Measurements from ENCODE around the gene HINFP. TPM values are rescaled to one million over a fixed set of nuclear protein-coding genes. Genes with fewer than 3 reads are reported as not detected.

The HINFP gene
- total RNA-seq, 1 donor from 2014 or later, result 11.9 TPM

DNA sequence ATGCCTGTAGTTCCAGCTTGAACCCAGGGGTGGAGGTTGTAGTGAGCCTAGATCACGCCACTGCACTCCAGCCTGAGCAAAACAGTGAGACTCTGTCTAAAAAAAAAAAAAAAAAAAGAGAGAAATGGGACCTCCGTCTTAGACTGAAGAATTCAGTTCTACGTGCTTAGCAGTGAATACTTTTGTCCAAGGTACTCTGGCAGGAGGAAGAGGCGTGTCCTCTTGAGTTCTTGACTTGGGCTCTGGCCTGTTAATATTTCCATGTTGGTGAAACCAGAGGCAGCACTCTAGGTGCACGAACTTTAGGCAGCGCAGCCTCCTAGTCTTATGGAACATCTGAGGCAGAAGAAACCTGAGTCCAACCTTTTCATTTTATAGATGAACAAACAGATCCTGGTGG lies 34.3 kb upstream of the HINFP start:
- no peak overlapping the region for H3K4me3 ChIP-seq (ENCODE audit: low read depth, low read length)
- TF ChIP-seq, protein P1, sequence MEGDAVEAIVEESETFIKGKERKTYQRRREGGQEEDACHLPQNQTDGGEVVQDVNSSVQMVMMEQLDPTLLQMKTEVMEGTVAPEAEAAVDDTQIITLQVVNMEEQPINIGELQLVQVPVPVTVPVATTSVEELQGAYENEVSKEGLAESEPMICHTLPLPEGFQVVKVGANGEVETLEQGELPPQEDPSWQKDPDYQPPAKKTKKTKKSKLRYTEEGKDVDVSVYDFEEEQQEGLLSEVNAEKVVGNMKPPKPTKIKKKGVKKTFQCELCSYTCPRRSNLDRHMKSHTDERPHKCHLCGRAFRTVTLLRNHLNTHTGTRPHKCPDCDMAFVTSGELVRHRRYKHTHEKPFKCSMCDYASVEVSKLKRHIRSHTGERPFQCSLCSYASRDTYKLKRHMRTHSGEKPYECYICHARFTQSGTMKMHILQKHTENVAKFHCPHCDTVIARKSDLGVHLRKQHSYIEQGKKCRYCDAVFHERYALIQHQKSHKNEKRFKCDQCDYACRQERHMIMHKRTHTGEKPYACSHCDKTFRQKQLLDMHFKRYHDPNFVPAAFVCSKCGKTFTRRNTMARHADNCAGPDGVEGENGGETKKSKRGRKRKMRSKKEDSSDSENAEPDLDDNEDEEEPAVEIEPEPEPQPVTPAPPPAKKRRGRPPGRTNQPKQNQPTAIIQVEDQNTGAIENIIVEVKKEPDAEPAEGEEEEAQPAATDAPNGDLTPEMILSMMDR (conservative IDR thresholded peaks at IDR 0.05; ENCODE audit: low read depth, low read length), result no peak
- DNase-seq (ENCODE audit: low read depth), result no peak

DNA sequence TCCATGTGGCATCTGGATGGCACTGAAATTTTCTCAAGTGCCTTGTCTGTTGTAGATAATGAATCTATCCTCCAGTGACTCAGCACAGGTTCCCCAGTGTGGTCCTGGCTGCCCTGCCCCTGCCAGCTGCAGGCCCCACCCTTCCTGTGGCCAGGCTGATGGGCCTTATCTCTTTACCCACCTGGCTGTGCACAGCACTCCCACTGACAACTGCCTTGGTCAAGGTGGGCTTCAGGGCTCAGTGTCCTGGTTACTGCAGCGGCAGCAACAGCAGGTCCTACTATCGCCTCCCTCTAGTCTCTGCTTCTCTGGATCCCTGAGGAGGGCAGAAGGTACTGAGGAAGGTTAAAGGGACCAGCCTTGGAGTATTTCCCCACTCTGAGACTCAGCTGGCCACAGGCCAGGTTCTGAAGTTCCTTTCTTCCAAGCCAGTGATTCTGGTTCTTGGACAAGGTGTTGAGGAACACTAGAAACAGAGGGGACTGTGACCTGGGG lies 33.6 kb upstream of the HINFP start:
- TF ChIP-seq, protein P1 (conservative IDR thresholded peaks at IDR 0.05; ENCODE audit: low read depth, low read length), result no peak
- no peak overlapping the region for H3K4me3 ChIP-seq (ENCODE audit: low read depth, low read length)
- no peak for DNase-seq (ENCODE audit: low read depth)

DNA sequence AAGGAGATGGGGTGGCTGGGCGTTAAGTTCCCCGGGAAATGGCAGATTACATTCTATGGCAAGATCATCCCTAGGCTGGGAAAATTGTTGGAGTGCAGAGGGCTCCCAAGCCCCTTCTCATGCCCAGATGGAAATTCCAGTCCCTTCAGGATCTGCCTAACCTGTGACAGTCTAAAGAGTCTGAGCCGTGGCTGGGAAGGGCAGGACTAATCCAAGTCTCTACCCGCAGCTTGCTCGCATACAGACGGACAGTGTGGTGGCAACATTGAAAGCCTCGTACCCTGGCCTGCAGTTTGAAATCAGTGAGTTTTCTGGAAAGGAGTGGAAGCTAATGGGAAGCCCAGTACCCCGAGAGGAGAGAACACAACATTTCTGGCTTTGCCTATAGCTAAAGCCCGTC lies 33.0 kb upstream of the HINFP start:
- DNase-seq (ENCODE audit: low read depth), result no peak
- TF ChIP-seq, protein P1 (conservative IDR thresholded peaks at IDR 0.05; ENCODE audit: low read depth, low read length), result no peak
- H3K4me3 ChIP-seq (ENCODE audit: low read depth, low read length), result no peak overlapping the region

DNA sequence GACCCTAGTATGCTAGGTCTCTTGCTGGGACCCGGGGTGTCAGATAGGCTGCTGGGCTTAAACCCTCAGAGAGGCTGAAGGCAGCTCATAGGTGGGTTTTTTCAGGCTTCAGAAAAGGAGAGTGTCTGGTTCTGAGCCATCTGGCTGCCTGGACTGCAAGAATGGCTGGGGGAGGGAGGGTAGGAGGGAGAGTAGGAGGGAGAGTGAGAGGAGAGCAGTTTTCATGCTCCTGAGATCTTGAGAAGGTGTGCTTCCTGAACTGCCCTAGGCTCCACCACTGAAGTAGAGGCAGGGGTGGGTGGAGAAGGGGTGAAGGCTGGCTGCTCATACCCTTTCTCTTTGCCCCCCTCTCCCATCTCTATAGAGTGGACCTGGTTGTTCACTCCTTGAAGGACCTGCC lies 32.1 kb upstream of the HINFP start:
- TF ChIP-seq, protein P1 (conservative IDR thresholded peaks at IDR 0.05; ENCODE audit: low read depth, low read length), result no peak
- DNase-seq (ENCODE audit: low read depth), result no peak

DNA sequence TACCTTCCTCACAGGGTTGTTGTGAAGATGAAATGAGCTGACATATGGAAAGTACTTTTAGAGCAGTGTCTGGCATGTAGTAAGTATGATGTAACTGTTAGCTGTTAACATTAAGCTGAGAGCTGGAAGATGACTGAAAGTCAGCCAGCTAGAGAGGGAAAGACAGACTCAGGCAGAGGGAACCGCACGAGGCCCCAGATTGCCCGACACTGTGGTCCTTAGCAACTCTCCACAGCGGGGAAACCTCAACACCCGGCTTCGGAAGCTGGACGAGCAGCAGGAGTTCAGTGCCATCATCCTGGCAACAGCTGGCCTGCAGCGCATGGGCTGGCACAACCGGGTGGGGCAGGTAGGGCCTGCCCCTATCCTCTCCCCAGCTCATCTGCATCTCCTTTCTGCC lies 30.2 kb upstream of the HINFP start:
- H3K4me3 ChIP-seq (ENCODE audit: low read depth, low read length), result no peak overlapping the region

More for the DNA sequence above, 32.1 kb upstream of the HINFP start:
- no peak overlapping the region for H3K4me3 ChIP-seq (ENCODE audit: low read depth, low read length)

DNA sequence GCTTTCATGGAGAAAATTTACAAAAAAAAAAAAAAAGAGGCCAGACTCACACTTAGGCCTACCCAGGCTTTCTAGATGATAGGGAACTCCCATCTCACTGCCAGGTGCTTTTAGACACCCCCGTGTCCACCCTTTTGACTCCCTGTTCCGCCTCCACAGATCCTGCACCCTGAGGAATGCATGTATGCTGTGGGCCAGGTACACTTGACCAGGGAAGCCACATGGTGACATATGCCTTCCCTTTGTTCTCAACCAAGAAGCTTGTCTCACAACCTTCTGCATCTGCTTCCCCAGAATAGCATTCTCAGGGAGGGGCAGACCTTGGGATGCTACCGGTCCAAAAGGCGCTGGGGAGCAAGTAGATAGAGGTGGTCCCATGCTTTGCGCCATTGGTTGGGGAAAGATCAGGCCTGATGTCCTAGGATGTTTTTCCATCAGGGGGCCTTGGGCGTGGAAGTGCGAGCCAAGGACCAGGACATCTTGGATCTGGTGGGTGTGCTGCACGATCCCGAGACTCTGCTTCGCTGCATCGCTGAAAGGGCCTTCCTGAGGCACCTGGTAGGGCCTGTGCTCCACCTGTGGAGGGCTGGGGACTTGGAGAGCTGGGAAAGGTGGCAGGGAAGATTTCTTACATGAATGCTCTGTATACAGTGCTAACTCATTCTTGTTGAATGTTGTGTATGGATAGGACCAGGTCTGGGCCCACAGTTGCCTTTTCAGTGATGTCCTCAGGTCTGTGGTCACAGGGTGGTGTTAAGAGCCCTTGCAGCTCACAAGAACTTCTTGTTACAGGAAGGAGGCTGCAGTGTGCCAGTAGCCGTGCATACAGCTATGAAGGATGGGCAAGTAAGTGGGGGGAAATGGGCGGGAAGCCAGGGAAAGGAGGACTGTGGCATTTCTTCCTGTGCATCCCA lies 29.2 kb upstream of the HINFP start:
- TF ChIP-seq, protein P1 (conservative IDR thresholded peaks at IDR 0.05; ENCODE audit: low read depth, low read length), result no peak
- DNase-seq (ENCODE audit: low read depth), result no peak
- no peak overlapping the region for H3K4me3 ChIP-seq (ENCODE audit: low read depth, low read length)

More for the DNA sequence above, 30.2 kb upstream of the HINFP start:
- no peak for DNase-seq (ENCODE audit: low read depth)
- TF ChIP-seq, protein P1 (conservative IDR thresholded peaks at IDR 0.05; ENCODE audit: low read depth, low read length), result no peak

Measured in epithelial cell of proximal tubule (primary cell).